Heart left ventricle (tissue), 16 donors: ENCODE results near the gene CCDC137. TPM values are rescaled to one million over a fixed set of nuclear protein-coding genes. Genes with fewer than 3 reads are reported as not detected.

Source experiments
- ATAC-seq, 4 donors: fragments of 200-7000 bp; cut with Tn5 transposase; one replicate each; pipeline ENCODE4 v1.9.1; 2020 to 2022; ENCODE audit warnings: moderate library complexity in 4 of 4, mild to moderate bottlenecking in 3 of 4, moderate number of reproducible peaks in 1 of 4
- DNase-seq, 5 donors: peaks; one replicate each; pipeline ENCODE4 v3.0.0-alpha.2; 2020
- H3K27ac ChIP-seq, 12 donors: fragments of 200-600 bp; sonication (generic) in 4 of 12; one replicate each; pipeline versions ENCODE4 v1.5.0 to v1.8.0; 2016 to 2022; ENCODE audit warnings: mild to moderate bottlenecking in 2 of 12
- H3K27me3 ChIP-seq, 9 donors: fragments of 200-600 bp; sonication (generic) in 2 of 9; one replicate each; pipeline versions ENCODE4 v1.5.1 to v1.8.0; 2016 to 2022; ENCODE audit warnings: mild to moderate bottlenecking in 3 of 9
- H3K36me3 ChIP-seq, 9 donors: fragments of 200-600 bp; sonication (generic) in 2 of 9; one replicate each; pipeline versions ENCODE4 v1.5.0 to v1.8.0; 2018 to 2022; ENCODE audit warnings: mild to moderate bottlenecking in 2 of 9
- H3K4me1 ChIP-seq, 12 donors: fragments of 200-600 bp; sonication (generic) in 4 of 12; one replicate each; pipeline versions ENCODE4 v1.5.0 to v1.8.0; 2016 to 2022; ENCODE audit warnings: mild to moderate bottlenecking in 3 of 12
- H3K4me3 ChIP-seq, 12 donors: fragments of 200-600 bp; sonication (generic) in 4 of 12; one replicate each; pipeline versions ENCODE4 v1.5.0 to v1.8.0; 2017 to 2022; ENCODE audit warnings: mild to moderate bottlenecking in 9 of 12, moderate library complexity in 4 of 12
- H3K9me3 ChIP-seq, 12 donors: fragments of 200-600 bp; sonication (generic) in 4 of 12; one replicate each; pipeline versions ENCODE4 v1.5.0 to v1.8.0; 2016 to 2022; ENCODE audit warnings: mild to moderate bottlenecking in 1 of 12
- CTCF ChIP-seq, 12 donors: fragments of 200-600 bp; sonication (generic) in 4 of 12; IDR thresholded peaks; one replicate each; pipeline versions ENCODE4 v1.5.0 to v1.8.0; 2018 to 2022; ENCODE audit warnings: antibody characterized with exemption in 12 of 12, mild to moderate bottlenecking in 5 of 12
- POLR2A ChIP-seq, 2 donors: fragments of 450-650 bp; IDR thresholded peaks; one replicate each; pipeline ENCODE4 v1.6.1; 2017; ENCODE audit warnings: antibody characterized with exemption in 2 of 2, mild to moderate bottlenecking in 2 of 2, moderate library complexity in 2 of 2
- WGBS, 4 donors: extraction: QIAGEN DNeasy Blood & Tissue Kit in 2 of 4; methylation state at CpG; one replicate each; pipeline versions ENCODE4 v1.1.5 to v1.1.7; 2013 to 2018; 5-methylcytosine and 5-hydroxymethylcytosine counted together
- intact Hi-C, 10 donors: fragments of 100-400 bp; cut with DNase I; formaldehyde crosslinking; loops; one replicate each; pipeline versions ENCODE4 v1.11.1 to v1.14.2; 2022
- polyA plus RNA-seq, 2 donors: library from polyadenylated mRNA; stranded (reverse); fragments of 200-250 nt; gene quantifications; one replicate each; pipeline ENCODE4 v1.2.3, GENCODE V29; 2013
- total RNA-seq, 9 donors: library from RNA; depleted of rRNA in 2 of 9; stranded (reverse); fragments of >200 nt in 2 of 9; fragmentation: NEBNext Ultra II Directional in 3 of 9; extraction: Animal tissue kit (Norgen Biotek cat#: 25700) in 3 of 9; gene quantifications; one replicate each; pipeline versions ENCODE4 v1.1.0 to v1.2.4, GENCODE V29; 2016 to 2023
- donor health status: ischemic (EF 13 %, LVEDD 7.1; RV severe dilation, severe dysfunction).
- donor health status: healthy with polysubstance abuse.
- donor health status: DM: no; HTN: yes; CAD: no.
- donor health status: DM: no; HTN: no; CAD: no.
- donor health status: ischemic (EF 25% LVEDD 6.9; RV normal size, moderate dysfunction).
- donor health status: ischemic (EF 25% LVEDD 5.7; RV mildly dilated, moderate dysfunction).
- donor health status: healthy.
- donor health status: DM: yes; HTN: yes; CAD: no.
- donor health status: ischemic (EF 35%, LVEDD 5.7; RV mildly dilated, moderate dysfunction).
- donor health status: nonischemic (EF 11% LVEDD 7.7; RV severe dilation, severe dysfunction).
- donor health status: DM: yes; HTN: yes; CAD: no.
- donor health status: PGD.
- donor health status: ischemic (EF 29% LVEDD 5.4; RV normal size, mild dysfunction).
- donor health status: nonischemic (EF 23%, LVEDD 6.1; RV moderate dilation, normal function).

CCDC137 gene
- total and polyA plus RNA-seq, 11 donors, result 3.5 to 20.0 (median 7.8) TPM

DNA sequence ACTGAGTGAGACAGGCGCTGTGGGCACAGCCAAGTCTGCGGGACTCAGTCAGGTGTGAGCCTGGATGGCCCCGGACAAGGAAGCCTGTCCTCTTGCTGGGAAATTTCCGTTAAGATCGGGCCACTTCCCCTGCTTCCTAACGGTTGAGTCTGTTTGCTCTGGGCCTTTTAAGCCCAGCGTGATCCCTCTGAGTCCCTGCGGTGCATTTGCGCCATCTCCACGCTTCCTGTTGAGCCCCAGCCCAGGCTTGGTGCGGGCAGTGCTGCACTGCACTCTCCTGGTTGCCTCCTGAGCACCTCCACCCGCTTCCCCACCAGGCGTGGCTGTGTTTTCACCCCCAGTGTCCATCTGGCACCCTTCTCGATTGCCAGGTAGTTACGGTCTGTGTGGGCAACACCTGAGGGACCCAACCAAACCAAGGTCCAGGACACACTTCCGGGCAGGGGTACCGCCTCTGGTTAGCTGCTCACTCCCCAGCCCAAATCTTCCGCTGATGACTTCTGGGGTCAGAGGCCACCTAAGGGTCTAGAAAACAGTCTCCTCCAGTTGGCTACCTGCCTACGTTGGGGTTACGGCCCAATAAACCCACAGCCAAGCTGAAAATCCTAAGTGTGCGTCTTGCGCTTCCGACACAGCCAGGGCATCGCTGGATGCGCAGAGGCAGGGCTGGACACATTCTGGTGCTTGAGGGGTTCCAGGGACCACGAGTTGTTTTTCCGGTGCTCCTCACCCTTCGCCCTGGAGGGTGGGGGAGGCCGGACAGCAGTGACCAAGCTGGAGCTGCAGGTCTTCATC is 44.2 kb downstream of the CCDC137 start:
- Histone ChIP-seq H3K4me3 (peak overlapping the region in 9 of 12 donors; percentile 59 to 98 (median 82)), H3K27ac (no peak overlapping the region), H3K9me3 (no peaks in the 10 kb centered on the region), H3K36me3 (peaks cover 0 to 28% (median 23%) of the 10 kb centered on the region in 9 donors), H3K4me1 (peaks cover 6 to 35% (median 27%) of the 10 kb centered on the region in 12 donors), H3K27me3 (no peaks in the 10 kb centered on the region)
- TF ChIP-seq POLR2A (IDR thresholded peaks at IDR 0.05) (no peak), CTCF (IDR thresholded peaks at IDR 0.05) (no peak)
- intact Hi-C loops, result loop anchor here in 1 of 10 donors (2.0 kb wide), 1 partner anchor 34 kb away; no protein-coding TSS in a partner anchor
- peak in 2 of 4 donors; percentile 3 to 31 for ATAC-seq
- DNase-seq, result no peak
- WGBS, 4 donors, result 11 to 15% (median 13%) methylated on average over 26 to 29 of the region's 29 CpGs

- ATAC-seq, result peak; percentile 33 to 83 (median 74)
- Histone ChIP-seq H3K27ac (peak within 1 kb of the TSS in 10 of 12 donors; percentile 8 to 77 (median 56)), H3K36me3 (peaks cover 0 to 16% (median 11%) of the 10 kb centered on the region in 9 donors), H3K4me1 (peaks cover 6 to 35% (median 27%) of the 10 kb centered on the region in 12 donors), H3K27me3 (no peaks in the 10 kb centered on the region), H3K4me3 (peak within 1 kb of the TSS; percentile 59 to 98 (median 82)), H3K9me3 (no peaks in the 10 kb centered on the region)
- 0 to 1% (median 0%) methylated on average over 6 to 89 of the region's 89 CpGs for WGBS, 4 donors
- peak in 4 of 12 donors; percentile 14 to 32 (median 20) for TF ChIP-seq CTCF (IDR thresholded peaks at IDR 0.05)
- TF ChIP-seq POLR2A (IDR thresholded peaks at IDR 0.05), result peak in 1 of 2 donors; percentile 52
- intact Hi-C loops, result loop anchor here in 1 of 10 donors (2.0 kb wide), 1 partner anchor 35 kb away; no protein-coding TSS in a partner anchor
- DNase-seq, result peak; percentile 70 to 86 (median 76)
Measured at GRCh38 chr17:81711814-81712467, 45.4 kb downstream of the CCDC137 start, which contains the start of gene SLC25A10. TSS of gene SLC25A10 (plus strand) at chr17:81712284. CDS start at chr17:81712427, 143 bp downstream.

- TF ChIP-seq POLR2A (IDR thresholded peaks at IDR 0.05) (no peak), CTCF (IDR thresholded peaks at IDR 0.05) (peak in 2 of 12 donors; percentile 20 to 22)
- intact Hi-C loops, result no loop called here
- Histone ChIP-seq H3K4me3 (peak overlapping the region; percentile 59 to 98 (median 82)), H3K36me3 (peaks cover 0 to 10% (median 5%) of the 10 kb centered on the region in 9 donors), H3K9me3 (no peaks in the 10 kb centered on the region), H3K27me3 (no peaks in the 10 kb centered on the region), H3K4me1 (peaks cover 6 to 35% (median 27%) of the 10 kb centered on the region in 12 donors), H3K27ac (peak overlapping the region in 5 of 12 donors; percentile 47 to 77 (median 76))
- ATAC-seq, result peak in 3 of 4 donors; percentile 12 to 21 (median 16)
- 3 to 14% (median 7%) methylated on average over 12 to 41 of the region's 41 CpGs for WGBS, 4 donors
- no peak for DNase-seq
Measured at GRCh38 chr17:81712468-81713003, 46.0 kb downstream of the CCDC137 start.
